HS-27A (cell line): ENCODE results near the gene MGME1.

Source experiments
- DNase-seq: peaks from one replicate; pipeline ENCODE4 v3.0.0-alpha.2; 2012; ENCODE audit warnings: low read depth, missing footprints

MGME1 gene

GRCh38 chr20:17968366-17969277 is at the start of gene MGME1, which contains the start of gene SNX5:
MGME1 (plus strand) TSS chr20:17969018; CDS start chr20:17969860, 842 bp downstream.
SNX5 (minus strand) TSS chr20:17968794; CDS start chr20:17968425, 369 bp downstream.
- DNase-seq = peak; percentile 100

- no peak for DNase-seq
Measured at GRCh38 chr20:17919149-17919548, 49.7 kb upstream of the MGME1 start.

GRCh38 chr20:17921774-17922173 is 47.0 kb upstream of the MGME1 start:
- no peak for DNase-seq

- no peak for DNase-seq
Measured at GRCh38 chr20:17925141-17925939, 43.5 kb upstream of the MGME1 start.

- DNase-seq = no peak
Measured at GRCh38 chr20:17925940-17926300, 42.9 kb upstream of the MGME1 start.

GRCh38 chr20:17928211-17928611 is 40.6 kb upstream of the MGME1 start:
- DNase-seq = no peak

- DNase-seq = no peak
Measured at GRCh38 chr20:17928633-17929311, 40.0 kb upstream of the MGME1 start.

- no peak for DNase-seq
Measured at GRCh38 chr20:17931513-17931912, 37.3 kb upstream of the MGME1 start.

GRCh38 chr20:17932396-17932795 is 36.4 kb upstream of the MGME1 start:
- DNase-seq = no peak

GRCh38 chr20:17933121-17933520 is 35.7 kb upstream of the MGME1 start:
- DNase-seq = no peak

GRCh38 chr20:17933711-17934110 is 35.1 kb upstream of the MGME1 start:
- no peak for DNase-seq

- no peak for DNase-seq
Measured at GRCh38 chr20:17934141-17934862, 34.5 kb upstream of the MGME1 start.

- no peak for DNase-seq
Measured at GRCh38 chr20:17935186-17935585, 33.6 kb upstream of the MGME1 start.

GRCh38 chr20:17935761-17936160 is 33.1 kb upstream of the MGME1 start:
- DNase-seq = no peak

- no peak for DNase-seq
Measured at GRCh38 chr20:17936286-17936760, 32.5 kb upstream of the MGME1 start.

GRCh38 chr20:17936761-17937732 is 31.8 kb upstream of the MGME1 start:
- no peak for DNase-seq

GRCh38 chr20:17938871-17939619 is 29.8 kb upstream of the MGME1 start:
- DNase-seq = no peak

- no peak for DNase-seq
Measured at GRCh38 chr20:17939622-17940223, 29.1 kb upstream of the MGME1 start.
